ENCODE measurements around the gene CLCN6. TPM values are rescaled to one million over a fixed set of nuclear protein-coding genes. Genes with fewer than 3 reads are reported as not detected.
A peak's percentile ranks its signal among the peaks of the same experiment; 100 is the strongest.

Gene CLCN6
- total RNA-seq, 4 donors from 2014 or later: 4.2 to 13.5 (median 9.9) TPM

DNA sequence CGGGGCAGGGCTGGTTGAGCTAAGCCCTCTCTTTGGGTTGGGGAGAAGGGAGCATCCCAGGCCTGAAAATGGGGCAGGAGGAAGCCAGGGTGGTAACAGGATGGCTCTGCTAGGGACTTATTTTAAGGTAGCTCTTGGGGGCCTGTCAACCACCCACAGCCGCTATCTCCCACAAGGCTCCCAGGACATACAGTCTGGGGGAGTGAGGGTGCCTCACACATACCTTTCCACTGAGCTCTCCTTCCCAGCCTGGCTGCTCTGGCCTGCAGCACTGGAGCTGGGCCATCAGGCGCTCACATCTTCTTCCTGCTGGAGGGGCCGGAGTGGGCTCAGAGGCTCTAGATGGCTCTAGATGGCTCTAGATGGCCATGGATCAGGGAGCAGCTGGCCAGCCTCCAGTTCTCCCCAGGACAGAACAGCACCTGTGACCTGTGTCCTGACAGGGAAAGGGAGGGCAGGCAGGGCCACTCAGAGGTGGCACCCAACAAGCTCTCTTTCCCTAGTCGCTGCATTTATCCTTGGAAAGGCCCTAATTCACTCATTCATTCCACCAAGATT, 63.7 kb downstream of the CLCN6 start:
- TF ChIP-seq, protein P1, sequence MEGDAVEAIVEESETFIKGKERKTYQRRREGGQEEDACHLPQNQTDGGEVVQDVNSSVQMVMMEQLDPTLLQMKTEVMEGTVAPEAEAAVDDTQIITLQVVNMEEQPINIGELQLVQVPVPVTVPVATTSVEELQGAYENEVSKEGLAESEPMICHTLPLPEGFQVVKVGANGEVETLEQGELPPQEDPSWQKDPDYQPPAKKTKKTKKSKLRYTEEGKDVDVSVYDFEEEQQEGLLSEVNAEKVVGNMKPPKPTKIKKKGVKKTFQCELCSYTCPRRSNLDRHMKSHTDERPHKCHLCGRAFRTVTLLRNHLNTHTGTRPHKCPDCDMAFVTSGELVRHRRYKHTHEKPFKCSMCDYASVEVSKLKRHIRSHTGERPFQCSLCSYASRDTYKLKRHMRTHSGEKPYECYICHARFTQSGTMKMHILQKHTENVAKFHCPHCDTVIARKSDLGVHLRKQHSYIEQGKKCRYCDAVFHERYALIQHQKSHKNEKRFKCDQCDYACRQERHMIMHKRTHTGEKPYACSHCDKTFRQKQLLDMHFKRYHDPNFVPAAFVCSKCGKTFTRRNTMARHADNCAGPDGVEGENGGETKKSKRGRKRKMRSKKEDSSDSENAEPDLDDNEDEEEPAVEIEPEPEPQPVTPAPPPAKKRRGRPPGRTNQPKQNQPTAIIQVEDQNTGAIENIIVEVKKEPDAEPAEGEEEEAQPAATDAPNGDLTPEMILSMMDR (IDR thresholded peaks at IDR 0.05): no peak
- TF ChIP-seq POLR2A (IDR thresholded peaks at IDR 0.05): no peak
- Histone ChIP-seq H3K27ac (no peak overlapping the region), H3K27me3 (peaks cover 0 to 53% (median 0%) of the 10 kb centered on the region in 4 donors), H3K9me3 (no peaks in the 10 kb centered on the region), H3K36me3 (no peaks in the 10 kb centered on the region), H3K4me3 (no peak overlapping the region), H3K4me1 (no peaks in the 10 kb centered on the region)
- intact Hi-C loops (cut with DNase I): no loop called here
- WGBS, 2 donors: 33 to 80% methylated on average over 1 of the region's 5 CpGs
- DNase-seq: no peak

DNA sequence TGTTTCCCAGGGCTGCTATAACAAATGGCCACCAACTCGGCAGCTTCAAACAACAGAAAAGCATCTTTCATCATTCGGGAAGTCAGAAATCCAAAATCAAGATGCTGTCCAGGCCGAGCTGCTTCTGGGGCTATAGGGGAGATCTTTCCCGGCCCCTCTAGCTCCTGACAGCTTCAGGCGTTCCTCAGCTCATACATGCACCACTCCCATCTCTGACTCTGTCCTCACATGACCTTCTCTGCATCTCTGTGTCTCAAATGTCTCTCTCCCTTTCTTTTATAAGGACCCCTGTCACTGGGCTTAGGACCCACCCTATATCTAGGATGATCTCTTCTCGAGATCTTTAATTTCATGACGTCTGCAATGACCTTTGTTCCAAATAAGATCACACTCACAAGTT, 66.6 kb downstream of the CLCN6 start:
- no peak overlapping the region for H3K4me3 ChIP-seq
- H3K9me3 ChIP-seq: no peaks in the 10 kb centered on the region
- WGBS, 2 donors: 39 to 61% methylated on average over 7 of the region's 7 CpGs
- intact Hi-C loops (cut with DNase I): no loop called here
- H3K4me1 ChIP-seq: no peaks in the 10 kb centered on the region
- no peak overlapping the region for H3K27ac ChIP-seq
- H3K27me3 ChIP-seq: peaks cover 0 to 65% (median 0%) of the 10 kb centered on the region in 4 donors
- no peak for DNase-seq
- H3K36me3 ChIP-seq: no peaks in the 10 kb centered on the region
- TF ChIP-seq POLR2A (IDR thresholded peaks at IDR 0.05): no peak
- TF ChIP-seq, protein P1 (IDR thresholded peaks at IDR 0.05): no peak

DNA sequence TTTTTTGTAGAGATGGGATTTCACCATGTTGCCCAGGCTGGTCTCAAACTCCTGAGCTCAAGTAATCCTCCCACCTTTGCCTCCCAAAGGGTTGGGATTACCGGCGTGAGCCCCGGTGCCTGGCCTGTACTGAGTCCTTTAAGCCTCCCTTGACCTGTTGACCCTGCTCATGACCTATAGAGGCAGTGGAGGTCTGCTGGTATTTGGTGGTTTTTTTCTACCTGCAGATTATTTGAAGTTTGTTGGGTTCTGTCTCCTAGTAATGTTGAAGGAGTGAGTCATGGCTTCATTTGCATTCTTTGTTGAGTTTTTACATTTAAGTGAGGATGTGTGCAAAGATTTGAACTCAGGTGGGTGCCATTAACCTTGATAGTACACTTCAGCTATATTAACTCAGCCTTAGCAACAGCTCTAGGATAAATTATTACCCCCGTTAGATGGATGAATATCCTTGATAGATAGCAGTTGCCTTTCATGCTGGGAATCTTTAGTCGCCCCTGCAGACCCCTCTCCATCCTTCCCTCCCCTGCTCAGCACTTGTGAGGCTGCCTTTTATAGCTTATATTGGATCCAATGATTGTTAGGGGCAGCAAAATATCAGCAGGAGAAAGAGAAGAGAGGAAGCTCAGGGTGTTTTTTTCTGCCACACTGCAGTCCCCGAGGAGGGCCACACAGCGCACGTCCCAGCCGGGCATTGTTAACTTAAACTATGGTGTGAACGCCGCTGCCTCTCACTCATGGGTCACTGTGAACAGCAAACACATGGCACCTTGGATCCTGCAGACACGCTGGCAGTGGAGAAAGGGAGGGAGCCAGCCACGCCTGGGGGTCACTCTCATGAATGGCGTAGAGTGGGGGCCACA, 67.6 kb downstream of the CLCN6 start:
- no peaks in the 10 kb centered on the region for H3K9me3 ChIP-seq
- no peak overlapping the region for H3K4me3 ChIP-seq
- H3K36me3 ChIP-seq: no peaks in the 10 kb centered on the region
- intact Hi-C loops (cut with DNase I): no loop called here
- TF ChIP-seq, protein P1 (IDR thresholded peaks at IDR 0.05): no peak
- TF ChIP-seq POLR2A (IDR thresholded peaks at IDR 0.05): no peak
- no peak for DNase-seq
- no peak overlapping the region for H3K27ac ChIP-seq
- no peaks in the 10 kb centered on the region for H3K4me1 ChIP-seq
- 56 to 58% methylated on average over 8 to 13 of the region's 14 CpGs for WGBS, 2 donors
- H3K27me3 ChIP-seq: peaks cover 0 to 75% (median 0%) of the 10 kb centered on the region in 4 donors

DNA sequence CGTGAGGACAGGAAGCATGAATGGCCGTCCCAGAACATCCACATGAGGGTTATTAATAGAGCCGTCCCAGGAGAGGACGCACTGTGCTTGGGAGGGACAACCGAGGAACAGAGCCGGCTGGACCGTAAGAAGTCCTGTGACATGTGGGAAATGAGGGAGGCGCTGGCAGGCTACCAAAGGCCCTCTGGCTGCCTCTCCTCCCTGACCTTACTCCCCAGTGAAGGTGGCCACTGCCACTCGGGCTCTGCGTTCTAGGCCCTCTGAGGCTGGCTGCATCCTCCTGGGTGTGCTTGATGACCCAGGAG, 68.2 kb downstream of the CLCN6 start:
- Histone ChIP-seq H3K9me3 (no peaks in the 10 kb centered on the region), H3K4me3 (no peak overlapping the region), H3K27ac (peak overlapping the region in 1 of 4 donors; percentile 36), H3K36me3 (no peaks in the 10 kb centered on the region), H3K27me3 (peaks cover 0 to 81% (median 0%) of the 10 kb centered on the region in 4 donors), H3K4me1 (no peaks in the 10 kb centered on the region)
- TF ChIP-seq, protein P1 (IDR thresholded peaks at IDR 0.05): no peak
- TF ChIP-seq POLR2A (IDR thresholded peaks at IDR 0.05): no peak
- DNase-seq: no peak
- intact Hi-C loops (cut with DNase I): no loop called here
- 38 to 40% methylated on average over 7 of the region's 10 CpGs for WGBS, 2 donors

DNA sequence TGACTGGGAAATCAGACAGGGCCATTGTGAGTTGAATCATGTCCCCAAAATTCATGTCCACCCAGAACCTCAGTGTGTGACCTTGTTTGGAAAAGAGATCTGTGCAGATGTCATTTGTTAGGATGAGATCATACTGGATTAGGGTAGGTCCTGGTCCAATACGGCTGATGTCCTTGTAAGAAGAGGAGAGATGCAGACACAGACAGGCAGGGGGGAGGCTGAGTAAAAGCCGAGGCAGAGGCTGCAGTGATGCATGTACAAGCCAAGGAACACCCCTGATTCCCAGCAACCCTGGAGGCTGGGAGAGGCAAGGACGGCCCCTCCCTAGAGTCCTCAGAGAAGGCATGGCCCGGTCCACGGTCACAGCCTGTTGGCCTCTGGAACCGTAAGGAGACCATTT, 68.6 kb downstream of the CLCN6 start:
- intact Hi-C loops (cut with DNase I): no loop called here
- Histone ChIP-seq H3K4me1 (peaks cover 0 to 2% (median 0%) of the 10 kb centered on the region in 3 donors), H3K36me3 (no peaks in the 10 kb centered on the region), H3K27ac (peak overlapping the region in 2 of 4 donors; percentile 21 to 36), H3K9me3 (no peaks in the 10 kb centered on the region), H3K27me3 (peaks cover 0 to 81% (median 0%) of the 10 kb centered on the region in 4 donors), H3K4me3 (no peak overlapping the region)
- 61 to 64% methylated on average over 5 to 6 of the region's 6 CpGs for WGBS, 2 donors
- TF ChIP-seq POLR2A (IDR thresholded peaks at IDR 0.05): no peak
- TF ChIP-seq, protein P1 (IDR thresholded peaks at IDR 0.05): no peak
- DNase-seq: no peak
